Measurements from ENCODE around the gene RAD51AP2. TPM values are rescaled to one million over a fixed set of nuclear protein-coding genes. Genes with fewer than 3 reads are reported as not detected.
A peak's percentile ranks its signal among the peaks of the same experiment; 100 is the strongest.

Gene RAD51AP2
- total and polyA plus RNA-seq, 2 of the 13 experiments (the other 11 are each of a cell fraction or from before 2014, with no cell fraction given), result 0.11 to 0.12 TPM

GRCh38 chr2:17541531-17541950 is 23.3 kb upstream of the RAD51AP2 start (continued):
- TF ChIP-seq, protein P1, sequence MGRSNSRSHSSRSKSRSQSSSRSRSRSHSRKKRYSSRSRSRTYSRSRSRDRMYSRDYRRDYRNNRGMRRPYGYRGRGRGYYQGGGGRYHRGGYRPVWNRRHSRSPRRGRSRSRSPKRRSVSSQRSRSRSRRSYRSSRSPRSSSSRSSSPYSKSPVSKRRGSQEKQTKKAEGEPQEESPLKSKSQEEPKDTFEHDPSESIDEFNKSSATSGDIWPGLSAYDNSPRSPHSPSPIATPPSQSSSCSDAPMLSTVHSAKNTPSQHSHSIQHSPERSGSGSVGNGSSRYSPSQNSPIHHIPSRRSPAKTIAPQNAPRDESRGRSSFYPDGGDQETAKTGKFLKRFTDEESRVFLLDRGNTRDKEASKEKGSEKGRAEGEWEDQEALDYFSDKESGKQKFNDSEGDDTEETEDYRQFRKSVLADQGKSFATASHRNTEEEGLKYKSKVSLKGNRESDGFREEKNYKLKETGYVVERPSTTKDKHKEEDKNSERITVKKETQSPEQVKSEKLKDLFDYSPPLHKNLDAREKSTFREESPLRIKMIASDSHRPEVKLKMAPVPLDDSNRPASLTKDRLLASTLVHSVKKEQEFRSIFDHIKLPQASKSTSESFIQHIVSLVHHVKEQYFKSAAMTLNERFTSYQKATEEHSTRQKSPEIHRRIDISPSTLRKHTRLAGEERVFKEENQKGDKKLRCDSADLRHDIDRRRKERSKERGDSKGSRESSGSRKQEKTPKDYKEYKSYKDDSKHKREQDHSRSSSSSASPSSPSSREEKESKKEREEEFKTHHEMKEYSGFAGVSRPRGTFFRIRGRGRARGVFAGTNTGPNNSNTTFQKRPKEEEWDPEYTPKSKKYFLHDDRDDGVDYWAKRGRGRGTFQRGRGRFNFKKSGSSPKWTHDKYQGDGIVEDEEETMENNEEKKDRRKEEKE (IDR thresholded peaks at IDR 0.05), result no peak
- TF ChIP-seq, protein P2, sequence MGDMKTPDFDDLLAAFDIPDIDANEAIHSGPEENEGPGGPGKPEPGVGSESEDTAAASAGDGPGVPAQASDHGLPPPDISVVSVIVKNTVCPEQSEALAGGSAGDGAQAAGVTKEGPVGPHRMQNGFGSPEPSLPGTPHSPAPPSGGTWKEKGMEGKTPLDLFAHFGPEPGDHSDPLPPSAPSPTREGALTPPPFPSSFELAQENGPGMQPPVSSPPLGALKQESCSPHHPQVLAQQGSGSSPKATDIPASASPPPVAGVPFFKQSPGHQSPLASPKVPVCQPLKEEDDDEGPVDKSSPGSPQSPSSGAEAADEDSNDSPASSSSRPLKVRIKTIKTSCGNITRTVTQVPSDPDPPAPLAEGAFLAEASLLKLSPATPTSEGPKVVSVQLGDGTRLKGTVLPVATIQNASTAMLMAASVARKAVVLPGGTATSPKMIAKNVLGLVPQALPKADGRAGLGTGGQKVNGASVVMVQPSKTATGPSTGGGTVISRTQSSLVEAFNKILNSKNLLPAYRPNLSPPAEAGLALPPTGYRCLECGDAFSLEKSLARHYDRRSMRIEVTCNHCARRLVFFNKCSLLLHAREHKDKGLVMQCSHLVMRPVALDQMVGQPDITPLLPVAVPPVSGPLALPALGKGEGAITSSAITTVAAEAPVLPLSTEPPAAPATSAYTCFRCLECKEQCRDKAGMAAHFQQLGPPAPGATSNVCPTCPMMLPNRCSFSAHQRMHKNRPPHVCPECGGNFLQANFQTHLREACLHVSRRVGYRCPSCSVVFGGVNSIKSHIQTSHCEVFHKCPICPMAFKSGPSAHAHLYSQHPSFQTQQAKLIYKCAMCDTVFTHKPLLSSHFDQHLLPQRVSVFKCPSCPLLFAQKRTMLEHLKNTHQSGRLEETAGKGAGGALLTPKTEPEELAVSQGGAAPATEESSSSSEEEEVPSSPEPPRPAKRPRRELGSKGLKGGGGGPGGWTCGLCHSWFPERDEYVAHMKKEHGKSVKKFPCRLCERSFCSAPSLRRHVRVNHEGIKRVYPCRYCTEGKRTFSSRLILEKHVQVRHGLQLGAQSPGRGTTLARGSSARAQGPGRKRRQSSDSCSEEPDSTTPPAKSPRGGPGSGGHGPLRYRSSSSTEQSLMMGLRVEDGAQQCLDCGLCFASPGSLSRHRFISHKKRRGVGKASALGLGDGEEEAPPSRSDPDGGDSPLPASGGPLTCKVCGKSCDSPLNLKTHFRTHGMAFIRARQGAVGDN (CRISPR knock-in tag; IDR thresholded peaks at IDR 0.05), result no peak
- TF ChIP-seq KLF13 (CRISPR knock-in tag; IDR thresholded peaks at IDR 0.05), result no peak
- peak; percentile 53; the same call in 1 of the 2 replicates for TF ChIP-seq ZNF142 (CRISPR knock-in tag; IDR thresholded peaks at IDR 0.05)
- TF ChIP-seq ZBTB33 (CRISPR knock-in tag; IDR thresholded peaks at IDR 0.05), result no peak
- 0 out of 2 replicates have a peak, but pooled peaks have one; percentile 21 for TF ChIP-seq MIER3 (CRISPR knock-in tag; IDR thresholded peaks at IDR 0.05; ENCODE audit: borderline replicate concordance)
- no peak for TF ChIP-seq STAT5B (CRISPR knock-in tag; IDR thresholded peaks at IDR 0.05)
- 0 out of 2 replicates have a peak, but pooled peaks have one; percentile 38 for TF ChIP-seq HOXA5 (CRISPR knock-in tag; IDR thresholded peaks at IDR 0.05)
- TF ChIP-seq ZSCAN30 (CRISPR knock-in tag; IDR thresholded peaks at IDR 0.05), result 0 out of 2 replicates have a peak, but pooled peaks have one; percentile 54
- no peak for TF ChIP-seq NFKB2 (CRISPR knock-in tag; IDR thresholded peaks at IDR 0.05; ENCODE audit: borderline replicate concordance)
- no peak for TF ChIP-seq CSRNP1 (CRISPR knock-in tag; IDR thresholded peaks at IDR 0.05)
- TF ChIP-seq ZNF572 (CRISPR knock-in tag; IDR thresholded peaks at IDR 0.05), result no peak
- no peak for TF ChIP-seq ZNF563 (CRISPR knock-in tag; IDR thresholded peaks at IDR 0.05)

All from HepG2 (cell line).